PC-3 (cell line): ENCODE measurements around the gene RRBP1. TPM values are rescaled to one million over a fixed set of nuclear protein-coding genes. Genes with fewer than 3 reads are reported as not detected.

ENCODE experiments used
- ATAC-seq: fragments of 200-7000 bp; cut with Tn5 transposase; 2 replicates; pipeline ENCODE4 v1.9.1; 2020; ENCODE audit warnings: mild to moderate bottlenecking, moderate library complexity
- BruUV-seq: library from RNA; stranded (reverse); fragments of 400-500 nt; replicated peaks from 2 replicates; lab custom pipeline; 2021; lab: Mats Ljungman, UMichigan
- CTCF ChIA-PET: fragments of 300-600 bp; sonication (Branson Sonifier 250); formaldehyde crosslinking; loops from one replicate; lab custom pipeline; 2022; ENCODE audit warnings: antibody characterized with exemption; lab: Charles Lee
- POLR2A ChIA-PET: fragments of 300-600 bp; sonication (Branson Sonifier 250); formaldehyde crosslinking; loops from one replicate; lab custom pipeline; 2022; ENCODE audit warnings: antibody characterized with exemption; ENCODE audit not compliant: unreplicated experiment; lab: Charles Lee
- DNase-seq: peaks from one replicate; pipeline ENCODE4 v3.0.0-alpha.2; 2015
- H2AFZ ChIP-seq: fragments of 300-600 bp; sonication (generic); 2 replicates; pipeline ENCODE4 v1.6.0; 2016; ENCODE audit warnings: antibody characterized with exemption, low read length
- H3F3A ChIP-seq: fragments of 300-600 bp; sonication (generic); one replicate; pipeline ENCODE4 v1.6.0; 2017; ENCODE audit warnings: antibody characterized with exemption, low read length, control low read depth, mild to moderate bottlenecking; ENCODE audit not compliant: unreplicated experiment
- H3K27ac ChIP-seq: fragments of 300-600 bp; sonication (generic); 2 replicates; pipeline ENCODE4 v1.5.1; 2016; ENCODE audit warnings: mild to moderate bottlenecking, low read length
- H3K27me3 ChIP-seq: fragments of 300-600 bp; sonication (generic); 2 replicates; pipeline ENCODE4 v1.6.1; 2016; ENCODE audit warnings: low read length, mixed read lengths
- H3K36me3 ChIP-seq: fragments of 300-600 bp; sonication (generic); 2 replicates; pipeline ENCODE4 v1.6.1; 2016; ENCODE audit warnings: low read depth, mixed run types, low read length, mixed read lengths
- H3K4me1 ChIP-seq: fragments of 300-600 bp; sonication (generic); 2 replicates; pipeline ENCODE4 v1.5.1; 2016; ENCODE audit warnings: low read length; ENCODE audit not compliant: insufficient read depth
- H3K4me2 ChIP-seq: fragments of 300-600 bp; sonication (generic); 2 replicates; pipeline ENCODE4 v1.6.0; 2016; ENCODE audit warnings: low read length
- H3K4me3 ChIP-seq: fragments of 300-600 bp; sonication (generic); 2 replicates; pipeline ENCODE4 v1.5.1; 2016; ENCODE audit warnings: mild to moderate bottlenecking, low read length, mixed read lengths
- H3K79me2 ChIP-seq: fragments of 300-600 bp; sonication (generic); 2 replicates; pipeline ENCODE4 v1.6.1; 2017; ENCODE audit warnings: low read length, mixed read lengths
- H3K9ac ChIP-seq: fragments of 300-600 bp; sonication (generic); 2 replicates; pipeline ENCODE4 v1.6.0; 2016; ENCODE audit warnings: mild to moderate bottlenecking, low read length
- H3K9me2 ChIP-seq: fragments of 300-600 bp; sonication (generic); replicated peaks from 2 replicates; pipeline ENCODE4 v1.6.1; 2016; ENCODE audit warnings: mixed run types, low read length, mixed read lengths
- H3K9me3 ChIP-seq: fragments of 300-600 bp; sonication (generic); 2 replicates; pipeline ENCODE4 v1.6.1; 2016; ENCODE audit warnings: low read length, mixed read lengths
- H4K20me1 ChIP-seq: fragments of 300-600 bp; sonication (generic); 2 replicates; pipeline ENCODE4 v1.6.1; 2016; ENCODE audit warnings: low read length, mixed read lengths
- CTCF ChIP-seq: fragments of 300-600 bp; sonication (generic); conservative IDR thresholded peaks from 2 replicates; pipeline ENCODE4 v1.5.1; 2017; ENCODE audit warnings: antibody characterized with exemption, low read depth, mild to moderate bottlenecking, low read length
- EZH2 ChIP-seq: fragments of 300-600 bp; sonication (generic); IDR thresholded peaks from one replicate; pipeline ENCODE4 v1.6.1; 2017; ENCODE audit warnings: antibody characterized with exemption, mild to moderate bottlenecking, low read length; ENCODE audit not compliant: unreplicated experiment
- EZH2phosphoT487 ChIP-seq: fragments of 300-600 bp; sonication (generic); IDR thresholded peaks from 2 replicates; pipeline ENCODE4 v1.6.1; 2018; ENCODE audit warnings: mild to moderate bottlenecking, antibody characterized with exemption, low read length, borderline replicate concordance
- intact Hi-C: fragments of 100-400 bp; cut with micrococcal nuclease; formaldehyde crosslinking; loops from 2 replicates; pipeline ENCODE4 v1.9.0; 2023
- total RNA-seq: library from RNA; depleted of rRNA; stranded (reverse); fragments of >200 nt; gene quantifications from 2 replicates; pipeline ENCODE4 v1.2.3, GENCODE V29; 2014

Gene RRBP1
- total RNA-seq, 1 experiment from 2014 or later = 176 TPM

- Histone ChIP-seq H2AFZ (no peak overlapping the region), H3K9me2 (no peaks in the 10 kb centered on the region), H3K27ac (no peak overlapping the region), H4K20me1 (no peaks in the 10 kb centered on the region), H3K4me2 (no peak overlapping the region), H3K27me3 (no peaks in the 10 kb centered on the region), H3K36me3 (no peaks in the 10 kb centered on the region), H3K79me2 (no peaks in the 10 kb centered on the region), H3K9me3 (no peaks in the 10 kb centered on the region), H3K4me3 (no peak overlapping the region), H3F3A (no peaks in the 10 kb centered on the region), H3K9ac (no peak overlapping the region), H3K4me1 (no peaks in the 10 kb centered on the region)
- ATAC-seq (no peak), DNase-seq (no peak)
- ChIA-PET CTCF (no interaction called here), POLR2A (no interaction called here)
- TF ChIP-seq EZH2 (no peak), EZH2phosphoT487 (no peak), CTCF (no peak)
- BruUV-seq = no TSS peak
- intact Hi-C loops = no loop called here
Measured at GRCh38 chr20:17720755-17721154, 38.7 kb upstream of the RRBP1 start.

GRCh38 chr20:17716331-17716730 is 34.3 kb upstream of the RRBP1 start:
- Histone ChIP-seq H3K27ac (no peak overlapping the region), H3K4me2 (no peak overlapping the region), H3K9me3 (no peaks in the 10 kb centered on the region), H3F3A (no peaks in the 10 kb centered on the region), H3K36me3 (no peaks in the 10 kb centered on the region), H3K4me3 (no peak overlapping the region), H3K79me2 (no peaks in the 10 kb centered on the region), H2AFZ (no peak overlapping the region), H3K9ac (no peak overlapping the region), H3K4me1 (no peaks in the 10 kb centered on the region), H3K9me2 (no peaks in the 10 kb centered on the region), H4K20me1 (no peaks in the 10 kb centered on the region), H3K27me3 (no peaks in the 10 kb centered on the region)
- TF ChIP-seq CTCF (no peak), EZH2phosphoT487 (no peak), EZH2 (no peak)
- BruUV-seq = no TSS peak
- DNase-seq (no peak), ATAC-seq (no peak)
- POLR2A ChIA-PET = no interaction called here
- CTCF ChIA-PET = interaction anchor here (0.7 kb wide), 1 partner anchor 482 kb away, joined by 3 read pairs; no protein-coding TSS in a partner anchor
- intact Hi-C loops = no loop called here

GRCh38 chr20:17715075-17715474 is 33.0 kb upstream of the RRBP1 start:
- H3K79me2 ChIP-seq = no peaks in the 10 kb centered on the region
- no peak for TF ChIP-seq CTCF
- TF ChIP-seq EZH2phosphoT487 = no peak
- TF ChIP-seq EZH2 = no peak
- H3K9me2 ChIP-seq = no peaks in the 10 kb centered on the region
- no peak overlapping the region for H3K9ac ChIP-seq
- DNase-seq (no peak), ATAC-seq (no peak)
- no peaks in the 10 kb centered on the region for H3K27me3 ChIP-seq
- no peak overlapping the region for H3K4me2 ChIP-seq
- BruUV-seq = no TSS peak
- H3K27ac ChIP-seq = no peak overlapping the region
- no peaks in the 10 kb centered on the region for H3F3A ChIP-seq
- POLR2A ChIA-PET = no interaction called here
- H3K9me3 ChIP-seq = no peaks in the 10 kb centered on the region
- H3K36me3 ChIP-seq = no peaks in the 10 kb centered on the region
- H2AFZ ChIP-seq = no peak overlapping the region
- no peaks in the 10 kb centered on the region for H4K20me1 ChIP-seq
- H3K4me3 ChIP-seq = no peak overlapping the region
- intact Hi-C loops = no loop called here
- CTCF ChIA-PET = no interaction called here
- no peaks in the 10 kb centered on the region for H3K4me1 ChIP-seq
